B cell (primary cell): ENCODE results near the gene SHC3. TPM values are rescaled to one million over a fixed set of nuclear protein-coding genes. Genes with fewer than 3 reads are reported as not detected.

ENCODE experiments used
- ATAC-seq: fragments of 200-7000 bp; cut with Tn5 transposase; one replicate; pipeline ENCODE4 v1.10.0; 2021; ENCODE audit warnings: low read depth, mild to moderate bottlenecking, moderate number of reproducible peaks, moderate library complexity
- CTCF ChIA-PET: fragments of 350-600 bp; sonication (Branson Sonifier 250); formaldehyde crosslinking; loops from one replicate; lab custom pipeline; 2021; ENCODE audit warnings: antibody characterized with exemption, inconsistent platforms; lab: Charles Lee
- POLR2A ChIA-PET: fragments of 350-600 bp; sonication (Branson Sonifier 250); formaldehyde crosslinking; loops from one replicate; lab custom pipeline; 2021; ENCODE audit warnings: antibody characterized with exemption; lab: Charles Lee
- DNase-seq: peaks from one replicate; pipeline ENCODE4 v3.0.0; 2013
- H2AFZ ChIP-seq: 2 replicates; pipeline ENCODE4 v1.6.1; 2012; ENCODE audit warnings: mild to moderate bottlenecking, low read depth, low read length; ENCODE audit not compliant: insufficient read depth, poor library complexity, severe bottlenecking
- H3K27ac ChIP-seq, 2 donors: 1 replicate in 1 of 2; 2 replicates in 1 of 2; pipeline ENCODE4 v1.5.1; 2012 to 2013; ENCODE audit warnings: low read length in 2 of 2, mild to moderate bottlenecking in 2 of 2, moderate library complexity in 1 of 2
- H3K27me3 ChIP-seq, 4 experiments: fragments of 200-600 bp in 1 of 4; sonication (generic) in 1 of 4; replicated peaks in 1 of 4; 1 replicate in 2 of 4; 2 replicates in 2 of 4; pipeline versions ENCODE4 v1.6.1 to v1.7.0; 2013 to 2016; ENCODE audit warnings: low read length in 3 of 4, mild to moderate bottlenecking in 2 of 4, mixed read lengths in 1 of 4, moderate library complexity in 1 of 4; ENCODE audit not compliant: insufficient read depth in 4 of 4, control insufficient read depth in 3 of 4; ENCODE audit errors: control extremely low read depth in 1 of 4
- H3K36me3 ChIP-seq, 2 experiments: replicated peaks in 1 of 2; 1 replicate in 1 of 2; 2 replicates in 1 of 2; pipeline versions ENCODE4 v1.6.1 to v1.7.1; 2013; ENCODE audit warnings: low read length in 1 of 2; ENCODE audit not compliant: insufficient read depth in 2 of 2, control insufficient read depth in 1 of 2; ENCODE audit errors: control extremely low read depth in 1 of 2, extremely low read depth in 1 of 2
- H3K4me1 ChIP-seq, 2 donors: fragments of 200-600 bp in 1 of 2; sonication (generic) in 1 of 2; 1 replicate in 1 of 2; 2 replicates in 1 of 2; pipeline versions ENCODE4 v1.5.1 to v1.6.1; 2013 to 2017; ENCODE audit warnings: low read length in 2 of 2; ENCODE audit not compliant: control insufficient read depth in 2 of 2, insufficient read depth in 2 of 2
- H3K4me2 ChIP-seq: replicated peaks from 2 replicates; pipeline ENCODE3; 2012; ENCODE audit warnings: mild to moderate bottlenecking, low read depth, low read length; ENCODE audit not compliant: poor library complexity, severe bottlenecking
- H3K4me3 ChIP-seq, 5 experiments: fragments of 200-600 bp in 1 of 5; sonication (generic) in 1 of 5; 1 replicate in 3 of 5; 2 replicates in 2 of 5; pipeline versions ENCODE4 v1.5.1 to v1.7.0; 2011 to 2016; ENCODE audit warnings: low read length in 4 of 5, mild to moderate bottlenecking in 4 of 5, low read depth in 2 of 5, control low read depth in 1 of 5, moderate library complexity in 1 of 5; ENCODE audit not compliant: insufficient read depth in 1 of 5; ENCODE audit errors: control extremely low read depth in 1 of 5, extremely low read depth in 1 of 5
- H3K79me2 ChIP-seq: fragments of 200-600 bp; sonication (generic); one replicate; pipeline ENCODE4 v1.6.0; 2016; ENCODE audit warnings: low read length; ENCODE audit not compliant: control insufficient read depth, insufficient read depth
- H3K9ac ChIP-seq: fragments of 200-600 bp; sonication (generic); 2 replicates; pipeline ENCODE4 v1.6.1; 2017; ENCODE audit warnings: mild to moderate bottlenecking, low read length, moderate library complexity
- H3K9me3 ChIP-seq, 3 donors: one replicate each; pipeline versions ENCODE4 v1.6.1 to v1.7.1; 2013; ENCODE audit warnings: low read length in 2 of 3; ENCODE audit not compliant: control insufficient read depth in 2 of 3, insufficient read depth in 1 of 3; ENCODE audit errors: control extremely low read depth in 1 of 3
- H4K20me1 ChIP-seq: 2 replicates; pipeline ENCODE4 v1.6.0; 2012; ENCODE audit warnings: mild to moderate bottlenecking, low read length; ENCODE audit not compliant: insufficient read depth, control insufficient read depth, poor library complexity, severe bottlenecking
- H3K27ac Mint-ChIP-seq: one replicate; pipeline ENCODE4 v1.8.0; 2021; ENCODE audit warnings: mixed read lengths
- H3K27me3 Mint-ChIP-seq: one replicate; pipeline ENCODE4 v1.8.0; 2021; ENCODE audit warnings: mixed read lengths
- H3K4me1 Mint-ChIP-seq: one replicate; pipeline ENCODE4 v1.8.0; 2021; ENCODE audit warnings: mixed read lengths
- H3K4me3 Mint-ChIP-seq: one replicate; pipeline ENCODE4 v1.8.0; 2021; ENCODE audit warnings: mixed read lengths
- H3K9me3 Mint-ChIP-seq: one replicate; pipeline ENCODE4 v1.8.0; 2022; ENCODE audit warnings: mixed read lengths; ENCODE audit not compliant: insufficient read depth
- CTCF ChIP-seq: fragments of 200-600 bp; IDR thresholded peaks from one replicate; pipeline ENCODE4 v1.8.0; 2022; ENCODE audit warnings: antibody characterized with exemption, mild to moderate bottlenecking
- EZH2 ChIP-seq: IDR thresholded peaks from 2 replicates; pipeline ENCODE4 v1.6.1; 2012; ENCODE audit warnings: borderline replicate concordance, low read depth, mild to moderate bottlenecking, moderate library complexity, low read length; ENCODE audit not compliant: insufficient read depth, poor library complexity, severe bottlenecking
- WGBS: methylation state at CpG from one replicate; pipeline ENCODE4 v1.1.5; 2013; ENCODE audit warnings: missing lambda C conversion rate; ENCODE audit not compliant: insufficient coverage; 5-methylcytosine and 5-hydroxymethylcytosine counted together
- intact Hi-C: fragments of 100-400 bp; cut with micrococcal nuclease; formaldehyde crosslinking; loops from one replicate; pipeline ENCODE4 v1.10.0; 2022
- polyA plus RNA-seq: library from polyadenylated mRNA; depleted of rRNA; stranded (reverse); fragments of >200 nt; gene quantifications from 2 replicates; pipeline ENCODE4 v1.2.3, GENCODE V29; 2012
- total RNA-seq, 2 donors: library from RNA; stranded (reverse); fragments of 120-200 nt in 1 of 2; gene quantifications; 1 replicate in 1 of 2; 2 replicates in 1 of 2; pipeline versions ENCODE4 v1.2.3 to v1.2.4, GENCODE V29; 2013 to 2022

SHC3 gene
- total and polyA plus RNA-seq, 2 donors (not counting 1 experiment from before 2014, with no cell fraction given): 0.03 TPM; not detected in 1

GRCh38 chr9:88968799-88969198, 209.8 kb downstream of the SHC3 start:
- no peak for DNase-seq
- H3K36me3 ChIP-seq: no peaks in the 10 kb centered on the region
- H3K4me2 ChIP-seq: no peak overlapping the region
- H3K9ac ChIP-seq: no peak overlapping the region
- no peaks in the 10 kb centered on the region for H3K9me3 Mint-ChIP-seq
- CTCF ChIA-PET: no interaction called here
- H3K4me3 ChIP-seq: no peak overlapping the region
- H3K4me1 ChIP-seq: no peaks in the 10 kb centered on the region
- H3K27me3 ChIP-seq: no peaks in the 10 kb centered on the region
- no peak for ATAC-seq
- H4K20me1 ChIP-seq: no peaks in the 10 kb centered on the region
- no peaks in the 10 kb centered on the region for H3K4me1 Mint-ChIP-seq
- 73% methylated on average over 4 of the region's 4 CpGs for WGBS
- POLR2A ChIA-PET: no interaction called here
- H3K27me3 Mint-ChIP-seq: peaks cover 7% of the 10 kb centered on the region
- H3K79me2 ChIP-seq: no peaks in the 10 kb centered on the region
- intact Hi-C loops: no loop called here
- H3K27ac ChIP-seq: no peak overlapping the region
- no peak overlapping the region for H3K27ac Mint-ChIP-seq
- H3K9me3 ChIP-seq: peaks cover 0 to 11% (median 0%) of the 10 kb centered on the region in 3 donors
- H3K4me3 Mint-ChIP-seq: no peak overlapping the region
- H2AFZ ChIP-seq: no peak overlapping the region
- TF ChIP-seq EZH2 (no peak), CTCF (no peak)

DNA sequence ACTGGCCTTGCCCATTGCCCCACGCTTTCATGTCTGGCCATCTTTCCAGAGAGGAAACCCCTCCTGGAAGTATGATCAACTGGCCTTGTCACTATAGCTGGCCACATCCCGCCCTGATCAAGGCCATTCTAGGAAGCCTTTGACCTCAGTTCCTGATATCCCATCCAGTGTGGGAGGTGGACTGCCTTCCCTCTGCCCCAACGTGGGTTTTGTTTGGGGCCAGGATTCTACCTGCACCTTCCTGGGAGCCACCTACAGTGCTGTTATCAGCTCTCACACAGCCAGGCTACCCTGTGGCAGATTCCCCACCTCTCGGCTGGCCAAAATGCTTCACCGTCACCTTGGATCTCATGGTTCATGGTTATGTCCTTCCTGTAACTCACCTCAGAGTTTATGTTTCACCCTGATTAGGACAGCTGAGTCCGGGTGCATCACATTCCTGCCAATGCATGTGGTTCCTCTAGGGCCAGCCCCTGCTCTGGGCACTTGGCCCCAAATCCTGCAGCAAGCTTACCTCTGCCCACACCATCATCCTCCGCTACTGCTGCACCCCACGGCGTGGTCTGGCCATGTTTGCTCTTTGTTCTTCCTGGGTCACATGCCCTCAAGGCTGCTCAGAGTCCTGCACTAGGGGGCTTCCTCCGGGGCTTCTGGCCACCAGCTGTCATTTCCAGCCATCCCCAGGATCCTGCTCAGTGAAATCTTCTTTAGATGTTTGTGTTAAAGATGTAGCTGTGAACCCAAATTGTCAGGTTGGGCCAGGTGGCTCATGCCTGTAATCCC, 211.5 kb downstream of the SHC3 start:
- Histone ChIP-seq H3K27me3 (no peaks in the 10 kb centered on the region), H3K36me3 (no peaks in the 10 kb centered on the region), H3K79me2 (no peaks in the 10 kb centered on the region), H3K4me3 (no peak overlapping the region), H3K9ac (no peak overlapping the region), H2AFZ (no peak overlapping the region), H3K9me3 (peaks cover 0 to 6% (median 0%) of the 10 kb centered on the region in 3 donors), H3K27ac (no peak overlapping the region), H3K4me1 (no peaks in the 10 kb centered on the region), H4K20me1 (no peaks in the 10 kb centered on the region), H3K4me2 (no peak overlapping the region)
- ChIA-PET CTCF (no interaction called here), POLR2A (no interaction called here)
- peaks cover 7% of the 10 kb centered on the region for H3K27me3 Mint-ChIP-seq
- intact Hi-C loops: no loop called here
- 81% methylated on average over 10 of the region's 10 CpGs for WGBS
- TF ChIP-seq EZH2 (no peak), CTCF (no peak)
- no peak for ATAC-seq
- no peaks in the 10 kb centered on the region for H3K9me3 Mint-ChIP-seq
- no peak overlapping the region for H3K27ac Mint-ChIP-seq
- no peak for DNase-seq
- H3K4me1 Mint-ChIP-seq: no peaks in the 10 kb centered on the region
- H3K4me3 Mint-ChIP-seq: no peak overlapping the region
